ENCODE data around the gene MYZAP.

- TF ChIP-seq POLR2A (IDR thresholded peaks at IDR 0.05) (no peak), POLR2AphosphoS5 (IDR thresholded peaks at IDR 0.05) (no peak)
Observed at GRCh38 chr15:57557267-57557666, 34.4 kb upstream of the MYZAP start.

Data from spleen (tissue), 3 donors.